GM19351 (cell line): Measurements from ENCODE around the gene ANKRD2.
"Not testable (repeated sequence)": the region's sequence is repeated elsewhere in the genome, so short reads cannot be mapped to it uniquely, and the experiment has no call there.

Experiments
- ATAC-seq: cut with Tn5 transposase; IDR thresholded peaks from one replicate; pipeline ENCODE4 v1.9.1; 2021; ENCODE audit warnings: mild to moderate bottlenecking, moderate library complexity; ENCODE audit not compliant: unreplicated experiment

The ANKRD2 gene

GRCh38 chr10:97546456-97547270, 25.9 kb upstream of the ANKRD2 start:
- ATAC-seq, result no peak

- ATAC-seq, result no peak
Measured at GRCh38 chr10:97547271-97547600, 25.3 kb upstream of the ANKRD2 start.

- no peak for ATAC-seq
Measured at GRCh38 chr10:97547962-97548361, 24.6 kb upstream of the ANKRD2 start.

GRCh38 chr10:97548828-97549455, 23.6 kb upstream of the ANKRD2 start:
- no peak for ATAC-seq

GRCh38 chr10:97549587-97550322, 22.8 kb upstream of the ANKRD2 start:
- ATAC-seq, result no peak

- no peak for ATAC-seq
Measured at GRCh38 chr10:97550336-97551149, 22.0 kb upstream of the ANKRD2 start.

- no peak for ATAC-seq
Measured at GRCh38 chr10:97551271-97551670, 21.3 kb upstream of the ANKRD2 start.

- ATAC-seq, result peak; percentile 95
Measured at GRCh38 chr10:97553575-97554031, 19.0 kb upstream of the ANKRD2 start.

- not testable (repeated sequence) for ATAC-seq
Measured at GRCh38 chr10:97554336-97554735, 18.2 kb upstream of the ANKRD2 start.

GRCh38 chr10:97555541-97555940, 17.0 kb upstream of the ANKRD2 start:
- not testable (repeated sequence) for ATAC-seq

GRCh38 chr10:97560731-97561381, 11.7 kb upstream of the ANKRD2 start:
- not testable (repeated sequence) for ATAC-seq

- ATAC-seq, result not testable (repeated sequence)
Measured at GRCh38 chr10:97561386-97562077, 11.0 kb upstream of the ANKRD2 start.

- not testable (repeated sequence) for ATAC-seq
Measured at GRCh38 chr10:97562329-97562728, 10.2 kb upstream of the ANKRD2 start.

- no peak for ATAC-seq
Measured at GRCh38 chr10:97563337-97563736, 9.2 kb upstream of the ANKRD2 start.

- no peak for ATAC-seq
Measured at GRCh38 chr10:97564776-97565175, 7.8 kb upstream of the ANKRD2 start.

- ATAC-seq, result no peak
Measured at GRCh38 chr10:97566336-97566996, 6.1 kb upstream of the ANKRD2 start.

GRCh38 chr10:97567891-97568290, 4.7 kb upstream of the ANKRD2 start:
- no peak for ATAC-seq

GRCh38 chr10:97570146-97570788, 2.3 kb upstream of the ANKRD2 start:
- ATAC-seq, result no peak
